Ectodermal cell (in vitro differentiated cells): Measurements from ENCODE around the gene GNAZ.

Experiments
- H3K27ac ChIP-seq: 2 replicates; pipeline ENCODE4 v1.7.0; 2013; ENCODE audit warnings: mild to moderate bottlenecking, low read depth, low read length; ENCODE audit not compliant: insufficient read depth, poor library complexity, severe bottlenecking
- H3K27me3 ChIP-seq: 2 replicates; pipeline ENCODE4 v1.7.0; 2013; ENCODE audit warnings: mild to moderate bottlenecking, low read length; ENCODE audit not compliant: insufficient read depth, control insufficient read depth, poor library complexity, severe bottlenecking
- H3K36me3 ChIP-seq: one replicate; pipeline ENCODE4 v1.7.0; 2013; ENCODE audit warnings: low read length; ENCODE audit not compliant: control insufficient read depth, insufficient read depth
- H3K4me1 ChIP-seq: one replicate; pipeline ENCODE4 v1.7.0; 2013; ENCODE audit warnings: low read length; ENCODE audit not compliant: control insufficient read depth, insufficient read depth
- H3K4me3 ChIP-seq: 2 replicates; pipeline ENCODE4 v1.7.0; 2013; ENCODE audit warnings: low read depth, low read length, control low read depth; ENCODE audit not compliant: insufficient read depth
- H3K9me3 ChIP-seq: 2 replicates; pipeline ENCODE4 v1.7.0; 2013; ENCODE audit warnings: mild to moderate bottlenecking, low read length, moderate library complexity; ENCODE audit not compliant: control insufficient read depth
- WGBS, 2 experiments: methylation state at CpG; one replicate each; pipeline ENCODE4 v1.1.7; 2013; ENCODE audit warnings: missing lambda C conversion rate in 2 of 2; 5-methylcytosine and 5-hydroxymethylcytosine counted together

The GNAZ gene

GRCh38 chr22:23158516-23159290, 88.4 kb downstream of the GNAZ start:
- no peak overlapping the region for H3K4me3 ChIP-seq
- no peaks in the 10 kb centered on the region for H3K27me3 ChIP-seq
- H3K9me3 ChIP-seq: no peaks in the 10 kb centered on the region
- H3K4me1 ChIP-seq: peaks cover 10% of the 10 kb centered on the region
- no peak overlapping the region for H3K27ac ChIP-seq
- no peaks in the 10 kb centered on the region for H3K36me3 ChIP-seq
- 84 to 87% methylated on average over 14 of the region's 14 CpGs for WGBS, 2 experiments

- H3K9me3 ChIP-seq: no peaks in the 10 kb centered on the region
- 90 to 95% methylated on average over 6 of the region's 6 CpGs for WGBS, 2 experiments
- peaks cover 8% of the 10 kb centered on the region for H3K4me1 ChIP-seq
- no peaks in the 10 kb centered on the region for H3K27me3 ChIP-seq
- H3K36me3 ChIP-seq: no peaks in the 10 kb centered on the region
- H3K4me3 ChIP-seq: no peak overlapping the region
- no peak overlapping the region for H3K27ac ChIP-seq
Measured at GRCh38 chr22:23159291-23159630, 88.9 kb downstream of the GNAZ start.

DNA sequence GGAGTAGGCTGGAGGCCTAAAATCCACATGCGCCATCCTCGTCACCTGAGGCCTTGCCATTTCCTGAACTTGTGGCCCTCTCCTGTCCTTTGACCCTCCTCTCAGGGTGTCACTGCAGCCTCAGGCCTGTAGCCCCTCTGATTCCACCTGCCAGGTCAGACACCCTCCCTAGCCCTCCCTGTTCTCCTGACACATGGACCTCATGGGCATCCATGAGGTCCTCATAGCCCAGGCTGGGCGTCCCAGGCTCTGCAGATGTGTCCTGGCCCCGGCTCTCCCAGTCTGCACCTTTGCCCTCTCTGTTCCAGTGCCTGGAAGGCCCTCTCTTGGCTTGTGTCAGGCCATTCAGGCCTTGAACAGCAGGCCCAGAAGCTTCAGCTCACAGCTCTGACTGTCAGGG, 90.7 kb downstream of the GNAZ start:
- 93 to 95% methylated on average over 4 of the region's 4 CpGs for WGBS, 2 experiments
- Histone ChIP-seq H3K27me3 (no peaks in the 10 kb centered on the region), H3K4me1 (peaks cover 5% of the 10 kb centered on the region), H3K36me3 (no peaks in the 10 kb centered on the region), H3K27ac (no peak overlapping the region), H3K4me3 (no peak overlapping the region), H3K9me3 (no peaks in the 10 kb centered on the region)

- 92 to 93% methylated on average over 13 of the region's 13 CpGs for WGBS, 2 experiments
- no peaks in the 10 kb centered on the region for H3K36me3 ChIP-seq
Measured at GRCh38 chr22:23161574-23161973, 91.3 kb downstream of the GNAZ start.

GRCh38 chr22:23163665-23164064, 93.3 kb downstream of the GNAZ start:
- Histone ChIP-seq H3K4me3 (no peak overlapping the region), H3K27me3 (no peaks in the 10 kb centered on the region), H3K27ac (no peak overlapping the region), H3K4me1 (peaks cover 7% of the 10 kb centered on the region), H3K9me3 (no peaks in the 10 kb centered on the region), H3K36me3 (no peaks in the 10 kb centered on the region)
- WGBS, 2 experiments: 96% methylated on average over 8 of the region's 8 CpGs

More at GRCh38 chr22:23161574-23161973, 91.3 kb downstream of the GNAZ start:
- Histone ChIP-seq H3K4me1 (peaks cover 5% of the 10 kb centered on the region), H3K9me3 (no peaks in the 10 kb centered on the region), H3K4me3 (no peak overlapping the region), H3K27ac (no peak overlapping the region), H3K27me3 (no peaks in the 10 kb centered on the region)

GRCh38 chr22:23164091-23164490, 93.8 kb downstream of the GNAZ start:
- Histone ChIP-seq H3K27me3 (no peaks in the 10 kb centered on the region), H3K4me3 (no peak overlapping the region), H3K9me3 (no peaks in the 10 kb centered on the region), H3K27ac (no peak overlapping the region), H3K4me1 (peaks cover 9% of the 10 kb centered on the region), H3K36me3 (no peaks in the 10 kb centered on the region)
- 93 to 95% methylated on average over 11 of the region's 11 CpGs for WGBS, 2 experiments

GRCh38 chr22:23166042-23166831, 95.9 kb downstream of the GNAZ start:
- Histone ChIP-seq H3K27ac (no peak overlapping the region), H3K27me3 (no peaks in the 10 kb centered on the region), H3K4me3 (no peak overlapping the region), H3K4me1 (peaks cover 11% of the 10 kb centered on the region), H3K9me3 (no peaks in the 10 kb centered on the region), H3K36me3 (no peaks in the 10 kb centered on the region)
- 91 to 92% methylated on average over 6 of the region's 6 CpGs for WGBS, 2 experiments

- 74 to 77% methylated on average over 10 of the region's 10 CpGs for WGBS, 2 experiments
- H3K27ac ChIP-seq: no peak overlapping the region
Measured at GRCh38 chr22:23166841-23167616, 96.7 kb downstream of the GNAZ start.

GRCh38 chr22:23168391-23169042, 98.2 kb downstream of the GNAZ start:
- H3K36me3 ChIP-seq: no peaks in the 10 kb centered on the region
- WGBS, 2 experiments: 91% methylated on average over 9 of the region's 9 CpGs
- H3K4me1 ChIP-seq: peaks cover 11% of the 10 kb centered on the region
- H3K9me3 ChIP-seq: no peaks in the 10 kb centered on the region
- no peak overlapping the region for H3K4me3 ChIP-seq
- no peaks in the 10 kb centered on the region for H3K27me3 ChIP-seq
- no peak overlapping the region for H3K27ac ChIP-seq

More at GRCh38 chr22:23166841-23167616, 96.7 kb downstream of the GNAZ start:
- no peaks in the 10 kb centered on the region for H3K9me3 ChIP-seq
- no peak overlapping the region for H3K4me3 ChIP-seq
- no peaks in the 10 kb centered on the region for H3K27me3 ChIP-seq
- H3K36me3 ChIP-seq: no peaks in the 10 kb centered on the region
- peaks cover 11% of the 10 kb centered on the region for H3K4me1 ChIP-seq
